ENCODE results near the gene YJEFN3.

Gene YJEFN3

GRCh38 chr19:19523177-19523576 is 5.5 kb upstream of the YJEFN3 start:
- no peak for DNase-seq (ENCODE audit: low read depth in 2 of 2)

GRCh38 chr19:19524053-19524452 is 4.7 kb upstream of the YJEFN3 start:
- no peak for DNase-seq (ENCODE audit: low read depth in 2 of 2)

GRCh38 chr19:19525611-19526380 is 2.9 kb upstream of the YJEFN3 start:
- no peak for DNase-seq (ENCODE audit: low read depth in 2 of 2)

GRCh38 chr19:19526581-19527370 is 1.9 kb upstream of the YJEFN3 start:
- DNase-seq (ENCODE audit: low read depth in 2 of 2) = no peak

GRCh38 chr19:19527371-19527656 is 1.4 kb upstream of the YJEFN3 start:
- no peak for DNase-seq (ENCODE audit: low read depth in 2 of 2)

GRCh38 chr19:19527674-19528625 is 761 bp upstream of the YJEFN3 start:
- DNase-seq (ENCODE audit: low read depth in 2 of 2) = no peak

- no peak for DNase-seq (ENCODE audit: low read depth in 2 of 2)
Measured at GRCh38 chr19:19529783-19530422, 1.2 kb downstream of the YJEFN3 start.

- DNase-seq (ENCODE audit: low read depth in 2 of 2) = no peak
Measured at GRCh38 chr19:19530423-19530804, 1.7 kb downstream of the YJEFN3 start.

- DNase-seq (ENCODE audit: low read depth in 2 of 2) = no peak
Measured at GRCh38 chr19:19530889-19531288, 2.2 kb downstream of the YJEFN3 start.

GRCh38 chr19:19531951-19532805 is 3.5 kb downstream of the YJEFN3 start:
- peak; percentile 62 to 74 for DNase-seq (ENCODE audit: low read depth in 2 of 2)

- DNase-seq (ENCODE audit: low read depth in 2 of 2) = no peak
Measured at GRCh38 chr19:19532806-19533701, 4.3 kb downstream of the YJEFN3 start.

- DNase-seq (ENCODE audit: low read depth in 2 of 2) = no peak
Measured at GRCh38 chr19:19533841-19534240, 5.1 kb downstream of the YJEFN3 start.

- no peak for DNase-seq (ENCODE audit: low read depth in 2 of 2)
Measured at GRCh38 chr19:19534556-19535265, 6.0 kb downstream of the YJEFN3 start.

- no peak for DNase-seq (ENCODE audit: low read depth in 2 of 2)
Measured at GRCh38 chr19:19535311-19536191, 6.8 kb downstream of the YJEFN3 start.

GRCh38 chr19:19537075-19538048 is 8.7 kb downstream of the YJEFN3 start:
- no peak for DNase-seq (ENCODE audit: low read depth in 2 of 2)

- DNase-seq (ENCODE audit: low read depth in 2 of 2) = no peak
Measured at GRCh38 chr19:19538061-19538784, 9.5 kb downstream of the YJEFN3 start, which contains the start of gene CILP2. TSS of gene CILP2 (plus strand) at chr19:19538265. CDS start at chr19:19538350, 85 bp downstream.
